HG02610 (cell line): ENCODE data around the gene CHN2.

ENCODE experiments used
- ATAC-seq: cut with Tn5 transposase; IDR thresholded peaks from one replicate; pipeline ENCODE4 v1.9.1; 2021; ENCODE audit warnings: mild to moderate bottlenecking, moderate library complexity; ENCODE audit not compliant: unreplicated experiment

Gene CHN2

DNA sequence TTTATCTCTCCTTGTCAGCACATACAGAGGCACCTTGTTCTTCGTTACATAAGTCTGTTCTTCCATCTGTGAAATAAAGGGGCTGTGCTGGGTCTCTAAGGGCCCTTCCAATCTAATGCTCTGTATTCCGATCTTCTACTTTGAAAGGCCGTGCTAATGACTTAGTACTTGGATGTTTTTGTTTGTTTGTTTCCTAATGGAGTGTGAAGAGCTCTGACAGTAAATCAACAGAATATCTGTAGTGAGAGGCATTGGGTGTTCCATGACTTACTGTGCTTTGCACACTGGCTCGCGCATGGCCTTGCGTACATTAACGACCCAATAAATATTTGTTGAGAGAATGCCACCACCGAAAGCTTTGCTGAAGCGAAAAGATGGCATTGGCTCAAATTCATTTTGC, 162.1 kb downstream of the CHN2 start:
- ATAC-seq: no peak

DNA sequence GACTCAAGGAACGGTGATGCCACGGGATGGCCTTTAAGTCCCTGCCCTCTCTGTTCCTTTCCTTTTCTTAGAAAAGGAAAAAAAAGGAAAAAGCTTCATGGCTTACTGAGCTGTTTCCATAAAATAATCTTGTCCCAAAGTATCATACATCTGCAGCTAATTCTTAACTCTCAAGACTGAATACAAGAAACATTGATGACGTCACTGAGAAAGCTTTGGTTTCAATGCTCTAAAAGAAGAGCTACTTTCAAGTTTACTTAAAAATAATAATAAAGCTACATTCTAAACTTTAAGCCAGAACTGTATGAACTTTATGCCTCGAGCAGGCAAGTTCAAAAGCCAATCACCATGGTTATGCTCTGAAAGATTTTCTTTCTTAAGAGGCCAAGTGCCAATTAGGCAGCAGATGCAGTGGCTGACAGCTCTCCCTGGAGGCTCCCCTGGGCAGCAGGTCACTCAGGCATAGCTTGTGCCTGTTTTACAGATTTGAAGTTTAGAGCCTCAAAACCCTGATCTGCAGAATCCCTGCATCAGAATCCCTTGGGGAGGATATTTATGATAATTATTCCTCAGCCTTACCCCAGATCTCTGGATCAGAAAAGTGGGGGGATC, 165.0 kb downstream of the CHN2 start:
- no peak for ATAC-seq

DNA sequence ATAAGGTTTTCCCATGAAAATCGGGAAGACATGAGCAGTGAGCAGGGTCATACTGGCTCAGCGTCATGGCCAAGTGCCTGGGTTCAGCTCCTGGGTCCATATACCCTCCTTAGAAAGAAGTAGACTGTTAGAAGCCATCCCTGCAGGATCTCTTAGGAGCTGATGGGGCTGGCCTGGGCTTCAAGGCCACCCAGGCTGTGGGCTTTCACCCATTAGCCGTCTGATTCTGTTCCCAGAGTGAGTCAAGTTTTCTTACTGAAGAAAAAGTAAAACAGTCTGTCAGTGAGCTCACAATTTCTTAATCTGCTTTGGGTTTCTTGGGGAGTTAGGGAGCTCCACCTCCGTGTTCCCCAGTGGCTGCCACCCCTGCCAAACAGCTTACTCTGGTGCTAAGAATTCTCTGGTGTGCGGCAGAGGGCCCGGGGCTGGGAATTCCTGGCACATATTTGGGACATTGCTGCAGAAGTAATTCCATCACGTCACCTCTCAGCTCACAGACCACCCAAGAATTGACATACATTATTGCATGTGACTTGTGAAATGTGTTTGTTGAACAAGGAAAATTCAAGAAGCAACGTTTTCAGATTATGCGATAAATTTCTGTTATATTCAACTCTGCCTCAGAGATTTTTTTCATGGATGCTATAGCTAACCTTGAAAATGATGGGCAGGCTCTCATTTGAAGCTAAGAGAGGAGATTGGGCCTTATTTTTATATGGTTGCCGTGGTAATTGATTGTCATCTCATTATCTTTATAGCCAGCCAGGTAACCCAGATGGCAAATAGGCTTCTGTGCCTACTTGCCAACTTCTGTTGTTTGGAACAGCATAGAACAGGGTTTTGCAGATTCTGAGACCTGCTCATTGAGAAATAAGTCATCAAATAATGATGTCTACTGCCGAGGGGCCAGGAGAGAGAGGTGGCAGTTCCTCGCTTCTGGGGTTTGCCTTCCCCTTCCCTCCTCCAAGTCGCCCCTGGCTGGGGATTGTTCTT, 166.4 kb downstream of the CHN2 start:
- ATAC-seq: no peak

DNA sequence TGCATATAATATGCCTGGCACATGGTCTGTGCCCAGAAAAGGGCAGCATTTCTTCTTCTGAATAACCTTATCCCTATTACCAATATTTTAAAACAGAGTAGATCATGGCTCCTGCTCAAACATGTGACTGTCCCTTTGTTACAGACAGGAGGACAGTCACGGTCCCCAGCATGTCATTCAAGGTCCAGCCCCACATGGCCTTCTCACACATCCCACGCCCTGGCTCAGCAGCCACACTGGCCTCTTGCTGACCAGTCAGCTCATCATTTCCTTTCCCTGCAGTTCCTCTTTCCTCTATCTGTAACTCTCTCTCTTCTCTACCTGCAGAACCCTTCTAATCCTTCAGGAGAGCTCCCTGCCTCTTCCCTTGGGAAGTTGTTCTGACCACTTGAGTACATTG, 167.8 kb downstream of the CHN2 start:
- ATAC-seq: no peak

DNA sequence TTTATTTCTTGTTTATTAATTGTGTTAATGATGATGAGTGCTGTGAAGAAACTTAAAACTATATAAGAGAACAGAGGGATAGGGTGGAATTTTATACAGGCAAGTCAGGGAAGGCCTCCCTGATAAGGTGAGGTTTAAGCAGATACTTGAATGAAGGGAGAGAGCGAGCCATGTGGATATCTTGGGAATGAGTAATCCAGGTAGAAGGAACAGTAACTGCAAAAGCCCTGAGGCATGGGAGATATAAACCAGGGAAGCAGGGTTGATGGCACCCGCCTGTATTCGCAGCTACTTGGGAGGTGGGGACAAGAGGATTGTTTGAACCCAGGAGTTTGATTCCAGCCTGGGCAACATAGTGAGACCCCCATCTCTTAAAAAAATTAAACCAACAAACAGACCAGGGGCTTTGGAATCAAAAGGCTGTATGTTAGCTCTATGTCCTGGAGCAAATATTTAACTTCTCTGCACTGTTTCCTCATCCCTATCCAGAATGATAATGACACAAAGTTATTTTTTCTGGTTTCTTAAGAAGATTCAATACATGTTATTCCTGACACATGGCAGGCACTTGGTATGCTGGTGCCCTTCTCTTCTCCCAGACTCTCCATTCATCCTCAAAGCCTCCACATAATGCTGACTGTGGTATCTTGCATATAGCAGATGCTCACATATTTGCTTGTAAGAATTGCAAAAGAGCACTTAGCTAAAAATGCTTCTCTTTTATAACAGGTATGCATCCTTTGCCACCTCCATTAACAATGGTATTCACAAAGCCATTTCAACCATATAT, 169.3 kb downstream of the CHN2 start:
- ATAC-seq: no peak

DNA sequence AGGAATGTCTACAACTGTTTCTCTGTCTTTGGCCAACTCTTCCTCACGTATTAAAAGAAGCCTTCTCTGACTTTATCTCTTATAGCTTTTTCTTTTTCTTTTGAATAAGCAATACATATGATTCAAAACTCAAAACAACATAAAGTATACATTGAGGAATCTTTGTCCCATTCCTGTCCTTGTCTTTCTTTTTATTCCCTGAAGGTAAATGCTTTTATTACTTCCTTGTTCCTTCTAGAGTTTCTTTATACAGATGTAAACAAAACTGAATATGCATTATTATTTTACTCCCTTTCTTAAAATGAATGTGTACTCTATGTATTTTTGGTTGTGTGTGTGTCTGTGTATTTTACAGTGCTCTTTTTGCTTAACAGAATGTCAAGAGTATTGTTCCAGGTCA, 170.1 kb downstream of the CHN2 start:
- no peak for ATAC-seq

DNA sequence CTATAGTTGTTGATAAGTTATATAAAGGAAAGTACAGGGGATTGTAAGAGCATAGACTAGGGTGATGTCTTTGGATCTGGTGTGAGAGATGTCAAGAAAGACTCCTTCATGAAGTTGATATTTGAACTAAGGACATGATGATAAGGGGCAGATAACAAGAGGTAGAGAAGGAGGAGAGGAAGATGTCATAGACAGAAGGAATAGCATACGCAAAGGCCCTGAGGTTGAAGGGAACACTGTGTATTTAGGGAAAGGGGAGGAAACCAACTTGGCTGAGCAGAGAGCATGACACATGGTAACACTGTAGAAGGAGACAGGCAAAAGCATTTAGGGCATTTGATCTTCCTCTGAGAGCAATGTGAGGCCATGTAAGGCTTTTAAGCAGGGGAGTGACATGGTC, 170.8 kb downstream of the CHN2 start:
- ATAC-seq: no peak

DNA sequence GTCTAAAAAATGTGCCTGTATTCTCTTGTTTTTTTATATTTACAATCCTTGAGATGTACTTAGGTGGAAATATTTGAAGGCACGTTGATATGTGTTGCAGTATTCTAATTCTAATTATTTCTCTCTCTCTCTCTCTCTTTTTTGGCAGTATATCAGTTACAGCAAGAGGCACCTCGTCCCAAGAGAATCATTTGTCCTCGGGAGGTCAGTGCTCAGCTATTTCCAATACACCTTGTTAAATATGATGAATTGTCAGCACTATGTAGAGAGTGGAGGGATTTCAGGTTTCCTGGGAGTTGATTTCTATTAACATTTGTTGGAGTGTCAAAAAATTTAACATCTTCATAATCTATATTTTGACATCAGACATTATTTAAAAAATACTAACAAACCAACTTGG, 173.2 kb downstream of the CHN2 start:
- no peak for ATAC-seq

DNA sequence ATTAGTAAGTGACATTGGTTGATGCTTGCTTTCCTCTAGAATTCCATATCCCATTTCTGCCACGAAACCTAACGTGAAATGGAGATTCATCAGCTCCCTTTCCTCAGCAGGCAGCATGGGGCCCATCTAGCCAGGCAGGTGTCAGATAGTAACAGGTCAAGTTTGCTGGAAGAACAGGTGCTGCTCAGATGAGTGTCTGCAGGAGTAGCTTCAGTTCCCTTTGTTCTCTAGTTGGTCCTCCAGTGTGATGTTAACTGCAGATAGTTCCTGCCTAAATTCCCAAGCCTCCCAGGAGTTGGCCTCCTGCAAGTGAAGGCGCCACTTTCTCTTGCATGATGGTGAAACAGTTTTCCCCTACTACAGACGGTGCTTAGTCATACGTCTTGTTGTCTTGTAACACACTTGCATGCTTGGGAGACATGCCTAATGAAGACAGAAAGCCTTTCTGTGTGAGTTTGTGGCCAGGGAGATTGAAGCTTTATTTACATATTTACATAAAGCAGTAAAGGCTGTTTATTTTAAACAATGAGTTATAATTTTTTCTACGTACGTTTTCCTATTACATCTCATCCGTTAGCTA, 175.4 kb downstream of the CHN2 start:
- no peak for ATAC-seq

DNA sequence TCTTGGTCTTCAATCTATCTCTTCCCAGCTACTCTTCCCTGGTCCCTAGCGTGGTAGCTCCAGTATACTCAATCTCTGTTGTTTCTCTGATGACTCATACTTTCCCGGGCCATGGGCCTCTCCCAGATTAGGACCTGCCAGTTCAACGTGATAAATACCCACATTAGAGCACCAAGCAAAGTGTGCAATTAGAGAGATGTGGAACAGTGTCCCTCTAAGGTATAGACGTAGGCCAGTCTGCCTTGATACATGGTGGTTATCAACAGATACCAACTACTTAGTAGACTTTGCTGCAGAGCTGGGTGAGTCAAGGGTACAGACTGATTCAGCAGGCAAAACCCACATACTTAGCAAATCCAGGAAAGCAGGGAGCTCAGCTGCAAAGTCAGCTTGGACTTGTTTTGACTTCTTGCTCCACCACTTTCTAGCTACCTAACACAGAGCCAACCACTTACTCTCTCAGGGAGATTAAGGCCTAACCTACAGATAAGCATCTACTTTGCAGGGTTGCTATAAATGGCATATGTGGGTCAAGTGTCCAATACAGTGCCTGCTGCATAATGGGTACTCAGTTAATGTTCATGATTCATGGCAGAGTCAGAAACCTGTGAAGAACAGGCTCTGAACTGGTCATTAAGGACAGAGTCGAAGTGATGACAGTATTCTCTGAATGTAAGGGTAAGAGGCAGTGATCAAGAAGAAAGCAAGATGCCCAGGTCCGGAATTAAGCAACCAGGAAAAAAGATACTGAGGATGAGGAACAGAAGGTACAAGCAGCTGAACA, 176.1 kb downstream of the CHN2 start:
- no peak for ATAC-seq

DNA sequence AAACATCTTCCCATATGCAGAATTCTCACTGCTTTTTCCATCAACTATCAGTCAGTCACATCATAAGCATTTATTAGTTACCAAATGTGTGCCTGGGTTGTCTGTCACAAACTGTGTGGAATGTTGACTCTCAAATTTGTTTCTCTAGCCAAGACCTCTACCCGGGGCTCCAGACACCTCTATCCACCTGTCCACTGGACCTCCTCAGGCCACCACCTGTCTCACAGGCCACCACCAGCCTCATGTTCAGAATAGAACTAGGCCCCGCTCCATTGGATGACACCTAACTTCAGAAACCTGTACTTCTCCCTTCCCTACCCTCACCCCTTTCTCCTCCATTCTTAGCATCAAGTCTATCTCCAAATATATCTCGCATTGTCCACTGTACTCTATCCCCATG, 176.9 kb downstream of the CHN2 start:
- ATAC-seq: no peak

DNA sequence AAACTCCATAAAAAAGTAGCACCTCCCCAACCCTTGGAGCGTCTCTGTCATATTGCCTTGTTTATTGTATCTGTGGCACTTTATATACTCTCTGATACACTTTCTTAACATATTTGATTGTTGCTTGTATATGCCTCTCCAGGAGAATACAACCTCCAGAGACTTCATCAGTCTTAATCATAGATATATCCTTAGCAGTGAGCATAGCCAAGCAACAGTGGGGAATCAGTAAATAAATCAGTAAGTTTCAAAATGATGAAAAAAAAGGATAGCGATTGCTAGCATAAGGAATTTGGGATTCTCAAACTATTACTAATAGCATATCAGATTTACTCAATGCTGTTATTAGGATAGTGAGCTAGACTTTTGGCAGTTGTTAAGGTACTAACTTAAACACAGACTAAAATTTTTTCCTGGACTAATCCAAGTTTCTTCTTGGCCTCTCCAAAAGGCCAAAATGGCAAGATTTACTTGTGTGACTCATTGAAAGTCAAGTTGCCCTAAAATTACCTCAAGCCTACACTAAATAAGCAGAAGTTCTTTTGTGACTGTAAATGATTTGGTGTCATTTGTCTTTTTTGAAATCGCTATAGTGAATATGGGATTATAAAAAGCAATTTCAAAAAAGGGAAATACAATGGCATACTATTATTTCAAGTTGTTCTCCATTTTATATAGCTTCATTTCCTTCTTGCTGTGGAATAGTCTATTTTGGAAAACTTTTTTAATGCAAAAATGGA, 177.9 kb downstream of the CHN2 start:
- ATAC-seq: no peak

DNA sequence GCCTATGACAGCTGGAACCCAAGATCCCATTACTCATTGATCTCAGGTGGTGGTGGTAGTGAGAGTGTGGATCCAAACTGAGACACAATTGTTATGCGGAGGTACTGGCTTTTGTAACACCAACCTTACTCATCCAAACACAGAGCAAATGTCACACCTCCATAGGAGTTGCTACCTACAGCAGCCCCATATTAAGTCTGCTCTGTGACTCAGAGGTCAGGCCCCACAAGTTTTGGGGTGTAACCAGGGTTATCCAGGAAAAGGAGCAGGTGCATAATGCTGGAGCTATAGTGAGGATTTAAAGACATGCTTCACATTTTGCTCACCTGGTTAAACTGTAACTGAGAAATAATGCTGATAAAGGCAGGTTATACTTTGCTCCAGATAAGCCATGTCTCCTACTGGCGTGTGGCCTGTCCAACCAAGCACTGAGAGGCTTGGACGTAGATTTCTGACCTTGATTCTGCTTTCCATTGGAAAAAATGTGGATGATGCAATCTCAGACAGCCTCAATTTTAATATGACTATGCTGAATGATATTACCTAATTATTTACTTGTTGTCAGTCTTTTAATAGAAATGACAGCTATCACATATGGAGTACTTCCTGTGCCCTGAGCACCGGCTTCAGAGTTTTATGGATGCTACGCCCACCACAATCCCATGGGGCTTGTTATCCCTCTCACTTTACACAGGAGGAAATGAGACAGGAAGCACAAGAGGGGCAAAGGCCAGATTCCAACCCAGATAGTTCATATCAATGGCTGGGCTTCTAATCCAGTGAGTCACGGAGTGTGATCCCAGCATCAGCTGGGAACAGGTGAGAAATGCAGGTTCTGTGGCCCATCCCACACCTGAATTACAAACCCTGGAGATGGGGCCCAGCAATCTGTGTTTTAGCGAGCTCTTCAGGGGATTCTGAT, 181.3 kb downstream of the CHN2 start:
- ATAC-seq: no peak

DNA sequence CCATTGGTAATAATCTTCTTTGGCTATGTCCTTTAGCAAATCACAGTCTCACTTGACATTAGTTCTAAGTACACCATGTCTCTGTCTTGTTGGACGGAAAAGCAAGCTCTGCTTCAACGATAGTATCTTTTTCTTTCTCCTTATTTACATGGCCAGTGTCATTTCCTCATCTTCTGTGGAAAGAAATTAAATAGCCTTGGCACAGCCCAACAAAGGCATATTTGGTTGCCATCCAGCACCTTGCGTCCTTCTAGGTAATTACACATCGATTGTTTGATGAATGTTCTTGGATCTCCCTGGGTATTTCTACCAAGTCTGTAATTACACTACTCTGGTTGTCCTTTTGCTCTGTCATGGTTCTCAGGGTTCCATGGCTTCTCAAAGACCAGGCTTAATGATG, 183.1 kb downstream of the CHN2 start:
- no peak for ATAC-seq

DNA sequence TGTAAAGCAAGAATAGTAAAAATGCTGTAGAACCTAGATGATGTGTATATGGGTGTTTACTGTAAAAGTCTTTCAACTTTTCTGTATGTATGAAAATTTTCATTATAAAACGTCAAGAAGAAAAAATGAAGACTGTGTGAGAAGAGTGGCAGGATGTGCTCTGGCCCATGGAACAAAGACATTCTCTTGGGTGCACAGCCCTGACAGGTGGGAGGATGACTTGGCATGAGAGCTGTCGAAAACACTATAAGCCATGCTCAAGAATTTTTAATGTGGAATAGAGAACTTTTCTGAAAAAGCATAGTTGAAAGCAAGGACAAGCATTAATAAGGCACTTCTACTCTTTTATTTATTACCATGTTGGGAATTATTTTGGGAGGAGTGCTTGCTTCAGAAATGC, 185.0 kb downstream of the CHN2 start:
- no peak for ATAC-seq

DNA sequence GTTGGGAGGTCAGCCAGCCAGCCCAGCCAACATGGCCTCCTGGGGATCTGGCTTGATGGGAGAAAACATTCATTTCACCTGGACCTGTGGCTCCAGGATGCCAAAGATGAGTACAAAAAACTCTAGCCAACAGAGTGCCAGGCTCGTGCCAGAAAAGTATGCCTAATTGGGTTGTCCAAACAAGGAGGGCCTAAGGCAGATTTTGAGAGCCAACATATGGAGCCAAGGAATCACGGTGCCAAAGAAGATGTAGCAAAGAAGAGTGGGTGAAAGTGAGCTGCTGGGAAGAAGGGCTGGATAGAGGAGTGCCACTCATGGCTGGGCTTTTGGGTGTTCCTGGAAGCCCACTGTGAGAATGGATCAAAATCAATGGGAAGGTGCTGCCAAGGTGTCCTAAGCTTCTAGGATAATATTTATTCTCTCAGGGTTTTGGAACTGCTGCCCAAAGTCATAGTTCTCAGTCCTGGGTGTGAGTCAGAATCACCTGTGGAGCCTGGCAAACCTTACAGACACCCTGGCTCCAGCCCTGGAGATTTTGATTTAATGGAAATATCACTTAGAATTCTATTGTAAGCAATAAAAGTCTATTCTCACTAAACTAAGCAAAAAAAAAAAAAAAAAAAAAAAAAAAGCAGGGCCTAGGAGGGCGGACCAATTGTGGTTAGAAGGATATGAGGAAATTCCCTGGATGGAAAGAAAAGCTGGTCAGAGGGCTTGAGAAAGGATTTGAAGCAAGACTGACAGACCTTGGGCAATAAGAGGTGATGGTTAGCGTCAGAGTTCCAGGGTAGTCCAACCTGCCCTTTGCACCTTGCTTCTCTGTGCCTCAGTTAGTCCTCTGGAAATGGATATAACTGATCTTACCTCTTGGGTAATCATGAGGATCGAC, 186.9 kb downstream of the CHN2 start:
- ATAC-seq: no peak

DNA sequence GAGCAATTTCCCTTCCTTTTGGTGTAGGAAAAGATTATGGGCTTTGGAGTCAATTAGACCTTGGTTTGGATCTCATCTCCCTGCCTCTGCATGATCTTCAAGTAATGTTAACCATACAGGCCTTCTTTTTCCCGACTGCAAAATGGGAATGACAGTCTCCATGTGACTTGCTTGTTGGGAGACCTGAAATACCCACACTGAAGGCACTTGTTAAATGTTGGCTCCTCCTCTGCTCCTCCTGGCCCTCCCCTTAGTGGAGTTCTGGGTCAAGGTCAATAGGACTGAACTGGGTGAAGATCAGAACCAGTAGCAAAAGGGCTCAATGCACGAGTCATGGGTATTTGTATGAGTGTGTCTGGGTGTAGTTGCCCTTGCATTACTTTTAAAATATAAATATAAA, 189.7 kb downstream of the CHN2 start:
- ATAC-seq: no peak
